RPMI7951 (cell line): ENCODE data around the gene HAND2. TPM values are rescaled to one million over a fixed set of nuclear protein-coding genes. Genes with fewer than 3 reads are reported as not detected.

Experiments used
- DNase-seq: peaks from one replicate; pipeline ENCODE4 v3.0.0-alpha.2; 2012; ENCODE audit warnings: low read depth
- total RNA-seq: library from RNA; depleted of rRNA; stranded (reverse); fragments of >200 nt; shearing (Covaris generic); gene quantifications from 2 replicates; pipeline ENCODE4 v1.2.3, GENCODE V29; 2014

The HAND2 gene
- total RNA-seq, 1 experiment from 2014 or later = 0.36 TPM

DNA sequence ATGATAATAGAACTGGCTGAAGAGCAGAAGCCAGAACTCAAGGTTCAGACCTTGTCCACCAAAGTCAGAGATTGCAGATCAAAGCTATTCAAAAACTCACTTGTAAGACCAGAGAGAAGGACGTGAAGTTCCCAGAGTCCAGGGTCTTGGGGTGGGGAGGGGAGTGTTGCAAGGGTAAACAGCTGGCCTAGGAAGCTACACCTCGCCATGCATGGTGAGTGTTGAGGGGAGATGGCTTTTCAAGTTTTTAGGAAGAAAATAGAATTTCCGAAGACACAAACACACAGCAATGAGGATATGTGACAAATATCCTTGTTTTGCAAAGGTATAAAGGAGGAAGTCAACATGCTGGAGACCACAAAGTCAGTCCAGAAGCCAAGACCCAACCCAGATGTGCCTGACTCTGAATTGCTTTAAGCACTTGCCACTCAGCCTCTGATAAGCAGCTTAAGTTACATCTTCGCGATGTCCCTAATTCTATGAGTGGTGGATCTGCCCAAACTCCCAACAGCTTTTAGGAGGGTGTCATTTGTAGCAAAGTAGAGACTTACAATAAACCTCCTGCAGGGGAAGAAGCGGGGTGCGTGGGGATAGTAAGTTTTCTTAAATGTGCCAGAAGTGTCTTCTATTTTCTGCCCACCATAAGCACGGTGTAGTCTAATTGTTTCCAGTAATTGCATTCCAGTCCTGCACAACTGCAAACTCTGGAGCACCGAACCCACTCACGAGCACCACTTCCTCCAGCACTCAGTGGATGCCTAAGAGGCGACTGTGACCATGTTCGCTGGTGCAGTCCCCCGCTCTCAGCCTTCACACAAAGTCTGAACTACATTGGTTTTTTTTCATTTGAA lies 26.5 kb downstream of the HAND2 start:
- no peak for DNase-seq

DNA sequence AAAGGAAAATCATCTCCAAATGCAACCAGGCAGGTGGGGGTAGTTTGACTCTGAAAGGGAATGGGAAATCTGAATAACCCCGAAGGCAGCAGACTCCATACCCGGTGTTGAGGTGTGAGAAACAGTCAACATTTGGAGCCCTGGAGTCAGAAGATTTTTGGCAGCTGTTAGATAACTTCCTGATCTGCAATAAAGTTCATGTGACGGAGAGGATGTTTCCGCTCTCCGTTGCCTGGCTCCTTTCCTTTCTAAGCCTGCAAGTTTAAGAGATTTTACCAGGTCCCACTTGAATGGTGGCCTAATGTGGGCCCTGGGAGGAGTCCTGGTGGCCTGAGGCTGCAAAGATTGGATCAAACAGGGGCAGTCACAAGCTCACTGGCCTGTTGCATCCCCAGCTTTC lies 27.7 kb downstream of the HAND2 start:
- DNase-seq = no peak

DNA sequence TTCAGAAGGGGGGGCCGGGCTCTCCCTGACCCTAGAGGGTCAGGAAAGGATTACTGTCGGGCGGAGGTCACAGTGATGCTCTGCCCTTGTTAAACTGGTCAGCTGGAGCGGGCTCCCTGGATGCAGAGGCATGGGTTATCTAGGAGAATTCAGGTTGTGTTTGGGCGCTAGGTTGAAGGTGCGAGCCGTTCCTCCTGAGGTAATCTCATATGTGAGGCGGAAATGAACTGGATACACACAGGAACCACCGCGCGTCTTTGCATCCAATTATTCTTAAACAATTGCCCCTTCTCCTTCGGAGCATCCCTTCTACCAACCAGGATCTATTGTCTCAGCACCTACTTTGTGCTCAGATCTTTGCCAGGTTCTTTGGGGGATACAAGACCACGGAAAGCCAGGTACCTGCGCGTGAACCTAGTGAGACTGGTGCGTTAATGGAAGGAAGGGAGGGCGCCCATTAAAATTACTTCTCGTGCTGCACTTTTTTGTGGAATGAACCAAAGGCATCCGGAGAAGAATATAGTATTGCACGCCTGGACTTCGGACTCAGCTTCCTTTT lies 28.4 kb downstream of the HAND2 start:
- no peak for DNase-seq

DNA sequence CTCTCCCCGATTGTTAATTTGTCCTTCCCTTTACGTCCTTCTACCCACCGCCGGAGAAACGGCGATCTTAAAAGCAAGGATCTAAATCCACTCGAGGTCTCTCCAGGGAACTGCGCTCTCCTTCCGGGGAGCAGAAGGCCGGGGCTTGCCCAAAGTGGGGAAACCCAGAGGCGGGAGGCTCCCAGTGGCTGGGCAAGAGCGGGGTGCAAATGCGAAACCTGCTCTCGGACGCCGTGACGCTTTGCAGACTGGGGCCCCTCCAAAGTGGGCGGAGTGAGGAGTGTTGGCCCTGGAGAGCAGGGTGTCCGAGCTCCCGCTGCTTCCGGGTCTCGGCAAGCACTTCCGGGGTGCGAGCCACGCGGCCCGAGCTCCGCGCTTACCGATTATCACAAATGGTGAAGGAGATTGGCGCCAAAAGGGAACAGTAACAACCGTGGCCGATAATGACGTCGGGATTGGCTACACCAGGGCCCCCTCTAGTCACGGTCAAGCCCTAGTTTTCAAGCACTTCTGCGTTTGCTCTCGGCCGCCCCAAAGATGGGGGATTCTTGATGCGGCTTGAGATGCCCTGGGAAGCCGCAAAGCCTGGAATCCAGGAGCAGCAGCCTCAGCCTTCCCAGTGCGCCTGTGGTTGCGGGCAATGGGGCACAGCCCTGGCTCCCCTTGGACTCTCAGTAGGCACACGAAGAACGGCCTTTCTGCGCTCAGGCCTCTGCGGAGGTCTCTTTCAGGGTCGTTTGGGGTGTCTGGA lies 29.0 kb downstream of the HAND2 start:
- DNase-seq = no peak

DNA sequence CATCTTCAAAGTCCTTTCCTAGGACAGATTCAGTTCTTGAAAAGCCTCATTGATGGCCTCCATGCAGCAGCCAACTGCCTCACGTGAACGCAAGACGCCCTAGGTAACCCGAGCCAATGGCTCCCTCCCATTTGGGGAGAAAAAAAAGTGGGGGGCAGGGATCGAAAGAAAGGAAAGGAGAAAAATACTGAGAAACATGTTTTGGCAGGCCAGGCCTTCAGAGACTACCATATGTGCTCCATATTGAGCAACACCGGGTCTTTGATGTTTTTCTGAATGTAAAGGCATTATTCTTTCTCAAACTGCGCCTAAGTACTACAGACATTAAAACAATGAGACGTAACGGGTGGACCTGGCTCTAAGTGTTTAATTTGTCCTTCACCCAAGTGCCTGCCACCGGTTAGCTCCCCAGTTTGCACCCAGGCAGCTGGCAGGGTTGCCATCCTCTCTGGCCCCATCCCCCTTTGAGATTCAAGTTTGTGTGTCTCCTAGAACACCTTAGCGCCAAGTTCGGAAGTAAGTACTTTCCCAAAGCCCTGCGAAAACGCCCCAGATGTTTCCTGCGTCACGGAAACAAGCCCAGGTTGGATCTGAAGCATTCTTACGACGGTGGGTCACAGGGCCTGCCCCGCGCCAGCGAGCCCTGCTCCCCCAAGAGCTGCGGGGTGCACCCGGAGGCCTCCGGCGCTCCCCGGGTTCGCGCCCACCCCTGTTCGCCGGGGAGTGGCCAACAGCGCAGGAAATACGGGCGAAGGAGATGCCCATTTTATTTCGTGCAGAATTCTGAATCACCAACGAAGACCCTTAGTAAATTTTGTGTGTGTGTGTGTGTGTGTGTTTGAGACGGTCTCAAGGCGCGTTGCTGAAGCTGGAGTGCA lies 30.1 kb downstream of the HAND2 start:
- no peak for DNase-seq

DNA sequence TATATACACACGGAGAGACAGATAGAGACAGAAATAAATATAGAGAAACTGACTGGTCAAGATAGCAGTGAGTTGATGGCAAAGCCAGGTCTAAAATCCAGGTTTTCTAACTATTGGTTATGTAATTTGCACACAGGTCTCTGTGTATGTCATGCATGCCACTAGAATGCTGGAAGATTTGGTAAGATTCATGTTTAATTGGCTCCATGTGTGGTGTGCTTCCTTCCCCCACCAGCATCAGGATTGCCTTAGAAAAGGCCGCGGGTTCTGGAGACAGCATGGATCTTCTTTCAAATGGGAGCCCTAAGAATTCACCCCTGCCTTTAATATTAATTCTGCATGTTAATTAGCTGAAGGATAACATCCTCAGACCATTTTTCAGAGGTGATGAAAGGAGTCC lies 31.3 kb downstream of the HAND2 start:
- no peak for DNase-seq

DNA sequence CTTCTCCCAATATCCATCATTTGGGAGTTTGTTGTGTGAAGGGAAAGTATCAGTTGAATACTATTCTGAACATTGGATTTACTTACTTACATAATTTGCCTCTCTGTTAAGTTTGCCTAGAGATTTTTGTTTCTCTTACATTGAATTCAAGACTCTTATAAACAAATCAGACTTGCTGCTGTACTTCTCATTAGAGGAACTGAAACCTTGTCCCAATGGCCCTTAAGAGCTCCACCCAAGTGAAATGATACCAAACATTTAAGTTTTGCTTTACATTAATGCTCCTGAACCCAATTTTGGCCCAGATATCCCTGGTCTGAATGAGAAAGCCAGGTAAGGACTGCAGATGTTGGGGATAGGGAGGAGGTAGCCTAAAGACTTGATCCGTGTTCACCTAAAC lies 32.0 kb downstream of the HAND2 start:
- DNase-seq = no peak

DNA sequence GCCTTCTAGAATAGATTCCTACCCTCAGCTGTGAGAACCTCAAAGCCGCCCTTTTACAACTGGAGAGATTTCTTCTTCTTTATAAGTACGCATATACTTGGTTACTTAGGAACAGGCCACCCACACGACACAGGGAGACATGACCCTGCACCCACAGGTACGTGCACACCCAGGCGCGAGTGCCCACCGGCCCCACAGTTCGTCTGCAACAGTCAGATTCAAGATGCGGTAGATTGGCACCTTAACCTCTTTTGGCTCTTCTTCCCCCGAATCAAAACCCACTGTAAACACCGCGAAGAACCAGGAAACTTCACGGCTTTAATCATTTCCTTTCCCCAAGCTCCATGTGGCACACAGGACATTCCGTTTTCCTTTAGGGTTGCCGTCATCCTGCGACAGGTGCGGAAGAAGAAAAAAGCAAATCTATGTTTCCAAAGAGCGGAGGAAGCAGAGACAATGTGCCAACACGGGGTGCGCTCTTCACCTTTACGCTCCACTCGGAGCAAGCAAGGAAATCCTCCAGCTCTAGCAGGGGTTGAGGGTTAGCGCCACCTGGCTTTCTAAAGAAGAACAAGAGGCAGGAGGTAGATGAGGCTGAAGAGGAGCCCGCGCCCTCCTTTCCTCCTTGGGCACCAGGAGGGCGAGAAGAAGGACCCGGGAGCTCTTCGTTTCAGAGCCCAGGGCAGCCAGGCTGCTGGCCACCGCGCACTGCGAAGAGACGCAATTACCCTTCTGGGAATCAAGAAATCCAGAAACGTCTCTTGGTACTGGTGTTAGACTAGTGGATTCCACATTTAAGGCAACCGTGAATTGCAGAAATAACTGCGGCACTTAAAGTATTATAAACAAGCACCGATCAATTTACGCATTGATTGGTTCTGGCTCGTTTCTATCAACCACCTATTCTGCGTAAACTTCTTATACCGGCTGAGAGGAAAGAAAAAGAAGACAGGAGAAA lies 35.7 kb downstream of the HAND2 start:
- peak; percentile 64 for DNase-seq

DNA sequence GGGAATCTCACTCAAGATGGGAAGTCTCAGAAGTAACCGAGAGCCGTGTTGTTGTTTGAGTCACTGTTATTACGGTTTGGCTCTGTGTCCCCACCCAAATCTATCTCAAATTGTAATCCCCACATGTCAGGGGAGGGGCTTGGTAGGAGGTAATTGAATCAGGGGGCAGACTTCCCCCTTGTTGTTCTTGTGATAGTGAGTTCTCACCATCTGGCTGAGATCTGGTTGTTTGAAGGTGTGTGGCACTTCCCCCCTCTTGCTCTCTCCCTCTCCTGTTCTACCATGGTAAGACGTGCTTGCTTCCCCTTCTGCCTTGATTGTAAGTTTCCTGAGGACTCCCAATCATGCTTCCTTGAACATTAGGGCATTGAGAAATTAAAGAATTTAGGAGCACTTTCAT lies 37.0 kb downstream of the HAND2 start:
- DNase-seq = no peak

DNA sequence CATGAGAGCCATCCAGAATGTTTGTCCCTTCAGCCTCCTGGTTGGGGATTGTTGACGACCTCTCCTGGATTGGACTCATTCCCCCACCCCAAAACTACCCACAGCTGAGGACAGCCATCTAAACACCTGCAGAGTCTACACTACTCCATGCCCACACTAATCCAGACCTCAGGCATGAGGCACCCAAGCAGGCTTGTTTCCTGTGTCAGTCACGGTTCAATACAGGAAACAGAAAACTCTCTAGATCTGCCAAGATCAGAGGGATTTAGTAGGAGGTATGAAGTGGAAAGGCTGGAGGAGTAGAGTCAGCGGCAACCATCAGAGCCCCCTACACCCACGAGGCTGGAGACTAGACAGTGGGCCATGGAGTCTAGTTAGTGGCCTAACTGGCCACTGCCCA lies 37.7 kb downstream of the HAND2 start:
- no peak for DNase-seq

DNA sequence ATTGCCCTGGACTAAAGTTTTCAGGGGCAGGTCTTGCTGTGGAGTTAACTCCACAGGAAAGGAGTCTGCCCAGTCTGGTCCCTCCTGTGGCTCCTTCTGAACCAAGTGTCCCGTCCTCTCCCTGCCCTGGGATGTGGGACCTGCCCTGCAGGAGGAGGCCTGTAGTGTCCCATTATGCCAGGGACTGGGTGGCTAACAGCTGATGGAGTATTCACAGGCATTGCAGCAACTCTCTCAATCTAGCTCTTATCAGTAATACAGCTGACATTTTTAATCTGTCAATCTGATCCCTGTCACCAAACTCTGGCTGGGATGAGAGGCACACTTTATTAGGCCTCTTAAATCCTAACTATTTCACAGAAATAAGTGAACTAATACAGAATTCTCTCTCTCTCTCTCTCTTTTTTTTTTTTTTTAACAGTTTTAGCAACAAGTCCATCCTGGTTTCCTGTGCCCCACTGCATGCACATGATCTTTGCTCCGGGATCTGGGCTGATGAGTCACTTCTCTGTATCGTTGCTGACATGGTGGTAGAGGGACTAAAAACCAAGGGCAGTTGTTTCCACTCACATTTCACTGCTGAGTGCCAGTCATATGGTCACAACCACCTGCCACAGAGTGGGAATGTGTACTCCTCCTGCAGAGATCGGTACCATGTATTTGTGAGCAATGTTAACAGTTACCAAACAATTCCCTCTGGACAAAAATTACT lies 39.1 kb downstream of the HAND2 start:
- DNase-seq = peak; percentile 81

DNA sequence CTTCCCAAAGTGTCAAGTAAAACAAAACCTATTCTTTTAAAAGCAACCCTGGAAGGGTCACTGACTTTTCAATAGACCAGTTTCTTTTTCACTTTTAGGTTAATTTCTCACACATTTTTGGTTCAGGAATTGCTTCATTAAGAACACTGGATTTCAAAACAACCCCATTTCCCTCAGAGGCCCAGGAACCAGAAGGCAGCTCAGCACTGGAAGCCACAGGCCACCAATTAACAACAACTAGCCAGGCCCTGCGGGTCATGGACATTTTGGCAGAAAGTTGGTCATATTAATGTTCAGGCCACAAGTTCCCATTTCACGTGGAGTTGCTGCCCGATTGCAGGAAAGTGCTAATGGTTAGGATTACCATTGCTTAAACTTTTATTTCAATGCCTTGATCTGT lies 39.8 kb downstream of the HAND2 start:
- peak; percentile 35 for DNase-seq

DNA sequence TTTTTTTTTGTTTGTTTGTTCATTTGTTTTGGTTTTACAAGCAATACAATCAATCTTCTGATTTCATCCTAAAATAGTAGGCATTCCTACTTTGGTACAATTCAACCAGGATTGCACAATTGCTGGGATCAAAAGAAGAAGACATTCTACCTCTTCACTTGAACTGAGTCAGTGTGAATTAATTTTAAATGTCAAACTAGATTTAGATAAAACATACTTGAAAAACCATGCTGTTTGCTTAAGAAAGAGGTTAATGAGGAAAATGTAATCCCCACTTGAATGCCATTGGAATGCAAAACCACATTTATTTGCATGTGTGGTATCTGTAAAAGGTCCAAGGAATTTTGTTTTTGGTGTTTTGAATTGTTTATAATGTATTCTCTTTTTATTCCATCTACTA lies 40.5 kb downstream of the HAND2 start:
- peak; percentile 54 for DNase-seq

DNA sequence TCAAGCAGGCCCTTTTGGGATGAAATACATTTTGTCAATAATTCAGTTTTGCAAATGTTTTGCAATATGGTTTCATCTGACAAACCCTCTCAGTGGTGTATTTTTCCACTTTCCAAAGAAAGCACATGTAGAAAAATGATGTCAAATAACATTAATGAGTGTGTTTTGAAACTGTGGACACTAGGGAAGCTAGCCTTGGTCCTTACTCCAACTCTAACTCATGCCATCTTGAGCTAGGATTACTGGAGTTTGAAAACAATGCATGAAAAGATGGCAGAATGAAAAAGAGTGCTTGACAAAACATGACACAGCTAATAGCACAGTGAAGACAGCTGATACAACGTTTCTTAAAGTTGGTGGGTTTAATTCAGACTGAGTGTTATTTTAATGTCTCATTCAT lies 41.4 kb downstream of the HAND2 start:
- no peak for DNase-seq

DNA sequence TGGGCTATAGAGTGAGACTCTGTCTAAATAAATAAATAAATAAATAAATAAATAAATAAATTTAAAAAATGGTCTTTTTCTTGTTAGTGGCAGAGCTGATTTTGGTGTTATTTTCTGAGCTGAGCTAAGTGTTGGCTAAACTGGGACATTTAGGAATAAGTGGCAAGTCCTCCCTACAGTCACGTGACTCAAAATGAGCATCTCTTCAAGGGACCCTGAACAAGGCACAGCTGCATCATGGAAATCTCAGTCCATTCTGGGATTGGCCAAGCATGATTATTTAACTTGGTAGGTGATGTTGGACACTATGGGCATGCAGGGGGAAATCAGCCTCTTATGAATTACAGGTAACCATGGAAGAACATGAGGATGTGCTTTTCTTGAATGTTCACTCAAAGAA lies 42.0 kb downstream of the HAND2 start:
- DNase-seq = no peak

DNA sequence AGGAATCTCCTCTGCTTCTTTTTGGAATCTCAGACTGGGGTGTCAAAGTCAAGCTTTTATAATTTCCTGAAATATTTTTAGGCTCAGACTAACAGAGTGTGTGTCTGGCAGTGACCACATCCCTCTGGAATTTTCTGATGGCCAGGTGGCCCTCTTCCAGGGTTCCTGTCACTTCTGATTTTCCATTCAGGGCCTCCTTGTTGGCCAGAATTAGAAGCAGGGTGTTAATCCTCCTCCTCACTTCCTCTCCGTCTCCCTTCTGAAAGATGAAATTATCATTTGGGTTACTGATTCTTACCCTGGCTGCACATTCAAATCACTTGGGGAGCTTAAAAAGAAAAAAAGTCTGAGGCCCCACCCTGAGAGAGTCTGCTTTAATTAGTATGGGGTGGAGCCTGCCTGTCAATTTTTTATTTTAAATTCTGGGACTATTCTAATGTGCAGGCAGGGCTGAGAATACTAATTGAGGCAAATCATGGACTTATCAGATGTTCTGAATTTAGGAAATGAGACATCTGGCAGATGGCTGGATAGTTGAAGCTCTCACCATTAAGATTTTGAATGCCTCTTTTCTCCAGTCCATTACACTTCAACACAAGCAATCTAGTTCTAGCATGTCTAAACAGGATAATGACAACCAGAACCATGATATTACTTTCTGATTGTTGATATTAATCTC lies 43.2 kb downstream of the HAND2 start:
- peak; percentile 39 for DNase-seq

DNA sequence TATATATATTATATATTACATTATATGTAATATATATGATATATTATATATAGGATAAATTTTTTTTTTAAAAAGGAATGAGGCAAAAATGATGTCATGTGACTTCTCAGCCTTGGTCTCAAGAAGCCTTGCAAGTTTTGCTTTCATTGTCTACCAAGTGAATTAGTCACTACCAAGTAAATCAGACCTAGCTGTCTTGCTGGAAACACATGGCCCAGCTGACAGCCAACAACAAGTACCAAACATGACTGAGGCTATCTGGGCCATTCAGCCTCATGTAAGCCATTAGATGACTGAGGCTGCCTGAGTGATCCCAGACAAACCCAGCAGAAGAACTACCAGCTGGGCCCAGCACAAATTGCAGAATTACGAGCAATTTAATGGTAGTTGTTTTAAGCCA lies 44.9 kb downstream of the HAND2 start:
- peak; percentile 43 for DNase-seq

DNA sequence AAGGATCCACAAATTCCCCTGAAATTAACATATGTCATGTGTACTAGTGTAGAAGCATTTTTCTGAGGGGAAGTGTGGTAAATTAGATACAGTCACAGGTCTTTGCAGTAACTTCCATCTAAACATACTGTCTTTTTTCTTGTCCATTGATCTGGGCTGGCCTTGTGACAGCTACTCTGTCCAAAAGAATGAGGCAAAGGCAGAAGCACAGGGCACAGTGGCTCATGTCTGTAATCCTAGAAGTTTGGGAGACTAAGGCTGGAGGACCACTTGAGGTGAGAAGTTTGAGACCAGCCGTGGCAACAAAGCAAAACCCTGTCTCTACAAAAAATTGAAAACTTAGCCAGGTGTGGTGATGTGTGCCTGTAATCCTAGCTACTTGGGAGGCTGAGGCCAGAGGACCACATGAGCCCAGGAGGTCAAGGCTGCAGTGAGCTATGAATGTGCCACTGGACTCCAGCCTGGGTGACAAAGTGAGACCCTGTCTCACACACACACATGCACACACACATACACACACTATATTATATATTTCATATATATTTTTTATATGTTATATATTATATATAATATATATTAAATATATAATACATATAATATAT lies 47.6 kb downstream of the HAND2 start:
- DNase-seq = no peak

DNA sequence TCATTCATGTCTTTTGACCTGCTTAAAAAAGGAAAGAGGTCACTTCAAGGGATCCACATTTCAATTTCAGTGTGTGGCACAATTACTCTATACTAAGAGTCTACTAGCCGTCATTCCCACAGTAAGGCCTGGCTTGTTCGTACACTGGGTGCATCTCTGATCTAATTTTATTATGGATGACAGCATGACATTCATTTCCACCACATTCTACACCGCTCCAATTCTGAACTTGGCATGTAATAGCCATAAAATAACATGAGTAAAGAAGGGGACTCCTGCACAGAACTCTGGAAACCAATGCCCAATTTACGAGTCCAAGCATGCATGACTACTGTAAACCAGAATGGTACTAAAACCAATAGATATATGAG lies 51.1 kb downstream of the HAND2 start:
- no peak for DNase-seq
